GM12872 (cell line): ENCODE measurements around the gene PLXNA4.

Experiments used
- CTCF ChIP-seq: IDR thresholded peaks from 3 replicates; pipeline ENCODE4 v1.5.1; 2011; ENCODE audit warnings: low read depth, mild to moderate bottlenecking, low read length, moderate library complexity; ENCODE audit not compliant: insufficient read depth

PLXNA4 gene

GRCh38 chr7:132491391-132491945 is 84.8 kb downstream of the PLXNA4 start:
- TF ChIP-seq CTCF: no peak

GRCh38 chr7:132490474-132490873 is 85.8 kb downstream of the PLXNA4 start:
- no peak for TF ChIP-seq CTCF

GRCh38 chr7:132489776-132490237 is 86.5 kb downstream of the PLXNA4 start:
- no peak for TF ChIP-seq CTCF

DNA sequence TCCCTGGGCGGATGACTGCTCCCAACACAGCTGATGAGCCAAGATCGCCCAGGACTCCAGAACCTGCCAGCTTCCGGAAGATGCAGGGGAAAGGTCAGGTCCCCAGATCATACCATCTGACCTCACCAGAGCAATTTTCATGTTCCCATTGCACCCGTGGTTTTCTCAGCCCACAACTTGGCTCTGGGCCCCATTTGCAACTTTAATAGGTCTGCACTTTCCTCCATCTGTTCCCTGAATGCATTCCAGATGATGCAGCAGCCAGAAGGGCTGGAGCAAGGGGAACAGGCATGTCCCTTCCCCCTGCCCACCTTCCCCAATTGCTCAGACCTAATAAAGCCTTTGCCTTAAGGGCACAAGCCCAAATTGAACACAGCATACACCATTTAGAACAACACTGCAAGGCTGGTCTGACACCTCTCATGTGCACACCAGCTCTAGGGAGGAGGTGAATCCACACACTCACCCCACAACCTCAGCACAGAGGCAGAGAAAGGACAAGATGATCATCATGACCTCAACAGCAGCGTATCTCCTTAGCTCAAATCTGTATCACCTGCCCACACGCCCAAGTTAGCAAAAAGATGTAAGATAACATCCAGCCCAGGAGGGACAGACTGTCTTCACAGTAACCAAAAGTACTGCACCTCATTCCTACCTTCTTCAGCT is 87.5 kb downstream of the PLXNA4 start:
- TF ChIP-seq CTCF: no peak

- no peak for TF ChIP-seq CTCF
Observed at GRCh38 chr7:132486274-132486610, 90.0 kb downstream of the PLXNA4 start.

GRCh38 chr7:132485600-132486273 is 90.5 kb downstream of the PLXNA4 start:
- no peak for TF ChIP-seq CTCF

GRCh38 chr7:132485136-132485535 is 91.1 kb downstream of the PLXNA4 start:
- TF ChIP-seq CTCF: no peak
